WTC11 (cell line): ENCODE data around the gene DDX46. TPM values are rescaled to one million over a fixed set of nuclear protein-coding genes. Genes with fewer than 3 reads are reported as not detected.

Source experiments
- ATAC-seq: fragments of 200-7000 bp; cut with Tn5 transposase; 2 replicates; pipeline ENCODE4 v1.10.0; 2021; ENCODE audit warnings: mild to moderate bottlenecking, moderate library complexity
- CTCF ChIA-PET: fragments of 300-600 bp; sonication (Branson Sonifier 250); formaldehyde crosslinking; loops from one replicate; lab custom pipeline; 2021; ENCODE audit warnings: antibody characterized with exemption; lab: Charles Lee
- POLR2A ChIA-PET: fragments of 350-600 bp; sonication (Branson Sonifier 250); formaldehyde crosslinking; loops from one replicate; lab custom pipeline; 2021; ENCODE audit warnings: antibody characterized with exemption; lab: Charles Lee
- DNase-seq: peaks from one replicate; pipeline ENCODE4 v3.0.0; 2021; ENCODE audit warnings: low spot score
- H3K27ac Mint-ChIP-seq: 2 replicates; pipeline ENCODE4 v1.8.0; 2021; ENCODE audit warnings: mixed read lengths
- H3K27me3 Mint-ChIP-seq: 2 replicates; pipeline ENCODE4 v1.8.0; 2021; ENCODE audit warnings: low read depth, mild to moderate bottlenecking, moderate library complexity, mixed read lengths
- H3K36me3 Mint-ChIP-seq: 2 replicates; pipeline ENCODE4 v1.8.0; 2021; ENCODE audit warnings: mixed read lengths
- H3K4me1 Mint-ChIP-seq: 2 replicates; pipeline ENCODE4 v1.8.0; 2022; ENCODE audit warnings: mixed read lengths
- H3K4me3 Mint-ChIP-seq: 2 replicates; pipeline ENCODE4 v1.8.0; 2021; ENCODE audit warnings: mild to moderate bottlenecking, moderate library complexity, mixed read lengths
- H3K9me3 Mint-ChIP-seq: 2 replicates; pipeline ENCODE4 v1.8.0; 2021; ENCODE audit warnings: mixed read lengths
- ELF4 ChIP-seq: sonication (generic); formaldehyde crosslinking; IDR thresholded peaks from 2 replicates; pipeline ENCODE4 v1.8.1; 2022; ENCODE audit warnings: low read depth, mild to moderate bottlenecking, moderate library complexity, missing genetic modification reagents
- JUN ChIP-seq: sonication (generic); formaldehyde crosslinking; IDR thresholded peaks from 2 replicates; pipeline ENCODE4 v1.8.0; 2023; ENCODE audit warnings: mild to moderate bottlenecking, missing genetic modification reagents
- KAT7 ChIP-seq: sonication (generic); formaldehyde crosslinking; IDR thresholded peaks from 2 replicates; pipeline ENCODE4 v1.8.1; 2023; ENCODE audit warnings: missing genetic modification reagents, mild to moderate bottlenecking, borderline replicate concordance
- NFE2L1 ChIP-seq: sonication (generic); formaldehyde crosslinking; IDR thresholded peaks from 2 replicates; pipeline ENCODE4 v1.8.1; 2023; ENCODE audit warnings: missing genetic modification reagents
- NR3C1 ChIP-seq: sonication (generic); formaldehyde crosslinking; conservative IDR thresholded peaks from 2 replicates; pipeline ENCODE4 v1.8.1; 2023; ENCODE audit warnings: low read depth, mild to moderate bottlenecking, missing genetic modification reagents
- RELA ChIP-seq: sonication (generic); formaldehyde crosslinking; IDR thresholded peaks from 2 replicates; pipeline ENCODE4 v1.8.1; 2022; ENCODE audit warnings: missing genetic modification reagents, mild to moderate bottlenecking, borderline replicate concordance
- SP1 ChIP-seq: sonication (generic); formaldehyde crosslinking; conservative IDR thresholded peaks from 2 replicates; pipeline ENCODE4 v1.8.1; 2022; ENCODE audit warnings: missing genetic modification reagents
- TCF7 ChIP-seq: sonication (generic); formaldehyde crosslinking; IDR thresholded peaks from 2 replicates; pipeline ENCODE4 v1.8.0; 2022; ENCODE audit warnings: mild to moderate bottlenecking, low read depth, missing genetic modification reagents, moderate library complexity
- TEAD1 ChIP-seq: sonication (generic); formaldehyde crosslinking; IDR thresholded peaks from 2 replicates; pipeline ENCODE4 v1.8.0; 2022; ENCODE audit warnings: mild to moderate bottlenecking, missing genetic modification reagents
- TEAD4 ChIP-seq: sonication (generic); formaldehyde crosslinking; IDR thresholded peaks from 2 replicates; pipeline ENCODE4 v1.8.0; 2022; ENCODE audit warnings: mild to moderate bottlenecking, missing genetic modification reagents
- ZBTB21 ChIP-seq: sonication (generic); formaldehyde crosslinking; IDR thresholded peaks from 2 replicates; pipeline ENCODE4 v1.8.1; 2023; ENCODE audit warnings: mild to moderate bottlenecking, missing genetic modification reagents, borderline replicate concordance
- ZNF121 ChIP-seq: sonication (generic); formaldehyde crosslinking; IDR thresholded peaks from 2 replicates; pipeline ENCODE4 v1.8.0; 2023; ENCODE audit warnings: missing genetic modification reagents
- ZNF232 ChIP-seq: sonication (generic); formaldehyde crosslinking; IDR thresholded peaks from 2 replicates; pipeline ENCODE4 v1.8.0; 2022; ENCODE audit warnings: mild to moderate bottlenecking, missing genetic modification reagents
- ZNF317 ChIP-seq: sonication (generic); formaldehyde crosslinking; IDR thresholded peaks from 2 replicates; pipeline ENCODE4 v1.8.1; 2023; ENCODE audit warnings: low read depth, mild to moderate bottlenecking, moderate library complexity, missing genetic modification reagents, borderline replicate concordance
- ZNF416 ChIP-seq: fragments of 250-450 bp; sonication (Bioruptor Pico); IDR thresholded peaks from 2 replicates; pipeline ENCODE4 v1.9.0; 2021; ENCODE audit warnings: mild to moderate bottlenecking, inconsistent platforms
- ZNF671 ChIP-seq: fragments of 250-450 bp; sonication (Bioruptor Pico); IDR thresholded peaks from 2 replicates; pipeline ENCODE4 v1.8.0; 2021; ENCODE audit warnings: mild to moderate bottlenecking
- total RNA-seq: library from RNA; stranded (reverse); gene quantifications from 3 replicates; pipeline ENCODE4 v1.2.3, GENCODE V29; 2021
- TF ChIP-seq, protein P1 (sequence below): fragments of 250-450 bp; sonication (Bioruptor Pico); IDR thresholded peaks from 2 replicates; pipeline ENCODE4 v1.8.0; 2021; ENCODE audit warnings: mild to moderate bottlenecking
- TF ChIP-seq, protein P2 (sequence below): sonication (generic); formaldehyde crosslinking; IDR thresholded peaks from 2 replicates; pipeline ENCODE4 v1.8.1; 2023; ENCODE audit warnings: mild to moderate bottlenecking, moderate library complexity, missing genetic modification reagents
- TF ChIP-seq, protein P3 (sequence below): sonication (generic); formaldehyde crosslinking; IDR thresholded peaks from 2 replicates; pipeline ENCODE4 v1.8.0; 2023; ENCODE audit warnings: missing genetic modification reagents
- TF ChIP-seq, protein P4 (sequence below): fragments of 250-450 bp; sonication (Bioruptor Pico); IDR thresholded peaks from 2 replicates; pipeline ENCODE4 v2.1.2; 2022; ENCODE audit warnings: mild to moderate bottlenecking, moderate library complexity
- TF ChIP-seq, protein P5 (sequence below): sonication (generic); formaldehyde crosslinking; IDR thresholded peaks from 2 replicates; pipeline ENCODE4 v1.8.0; 2022; ENCODE audit warnings: mild to moderate bottlenecking, missing genetic modification reagents
- TF ChIP-seq, protein P6 (sequence below): sonication (generic); formaldehyde crosslinking; IDR thresholded peaks from 2 replicates; pipeline ENCODE4 v1.8.1; 2022; ENCODE audit warnings: low read depth, mild to moderate bottlenecking, moderate library complexity, missing genetic modification reagents, borderline replicate concordance
- TF ChIP-seq, protein P7 (sequence below): sonication (generic); formaldehyde crosslinking; IDR thresholded peaks from 2 replicates; pipeline ENCODE4 v1.8.0; 2023; ENCODE audit warnings: mild to moderate bottlenecking, missing genetic modification reagents
- TF ChIP-seq, protein P8 (sequence below): sonication (generic); formaldehyde crosslinking; IDR thresholded peaks from 2 replicates; pipeline ENCODE4 v1.8.1; 2022; ENCODE audit warnings: missing genetic modification reagents, borderline replicate concordance

DDX46 gene
- total RNA-seq, 1 experiment from 2014 or later: 123 TPM

DNA sequence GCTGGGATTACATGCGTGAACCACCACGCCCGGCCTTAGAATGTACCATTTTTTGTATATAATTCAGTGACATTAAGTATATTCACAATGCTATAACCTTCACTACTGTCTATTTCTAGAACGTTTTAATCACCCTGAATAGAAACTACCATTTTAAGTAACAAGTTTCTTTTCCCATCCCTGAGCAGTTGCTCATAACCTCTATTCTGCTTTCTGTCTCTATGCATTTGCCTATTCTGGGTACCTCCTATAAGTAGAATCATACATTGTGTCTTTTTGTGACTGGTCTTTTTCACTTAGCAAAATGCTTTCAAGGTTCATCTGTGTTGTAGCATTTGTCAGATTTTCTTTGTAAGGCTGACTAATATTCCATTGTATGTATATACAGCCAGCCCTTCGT, 39.9 kb downstream of the DDX46 start (continued):
- TF ChIP-seq, protein P1, sequence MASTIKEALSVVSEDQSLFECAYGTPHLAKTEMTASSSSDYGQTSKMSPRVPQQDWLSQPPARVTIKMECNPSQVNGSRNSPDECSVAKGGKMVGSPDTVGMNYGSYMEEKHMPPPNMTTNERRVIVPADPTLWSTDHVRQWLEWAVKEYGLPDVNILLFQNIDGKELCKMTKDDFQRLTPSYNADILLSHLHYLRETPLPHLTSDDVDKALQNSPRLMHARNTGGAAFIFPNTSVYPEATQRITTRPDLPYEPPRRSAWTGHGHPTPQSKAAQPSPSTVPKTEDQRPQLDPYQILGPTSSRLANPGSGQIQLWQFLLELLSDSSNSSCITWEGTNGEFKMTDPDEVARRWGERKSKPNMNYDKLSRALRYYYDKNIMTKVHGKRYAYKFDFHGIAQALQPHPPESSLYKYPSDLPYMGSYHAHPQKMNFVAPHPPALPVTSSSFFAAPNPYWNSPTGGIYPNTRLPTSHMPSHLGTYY (CRISPR knock-in tag): no peak
- TF ChIP-seq, protein P2, sequence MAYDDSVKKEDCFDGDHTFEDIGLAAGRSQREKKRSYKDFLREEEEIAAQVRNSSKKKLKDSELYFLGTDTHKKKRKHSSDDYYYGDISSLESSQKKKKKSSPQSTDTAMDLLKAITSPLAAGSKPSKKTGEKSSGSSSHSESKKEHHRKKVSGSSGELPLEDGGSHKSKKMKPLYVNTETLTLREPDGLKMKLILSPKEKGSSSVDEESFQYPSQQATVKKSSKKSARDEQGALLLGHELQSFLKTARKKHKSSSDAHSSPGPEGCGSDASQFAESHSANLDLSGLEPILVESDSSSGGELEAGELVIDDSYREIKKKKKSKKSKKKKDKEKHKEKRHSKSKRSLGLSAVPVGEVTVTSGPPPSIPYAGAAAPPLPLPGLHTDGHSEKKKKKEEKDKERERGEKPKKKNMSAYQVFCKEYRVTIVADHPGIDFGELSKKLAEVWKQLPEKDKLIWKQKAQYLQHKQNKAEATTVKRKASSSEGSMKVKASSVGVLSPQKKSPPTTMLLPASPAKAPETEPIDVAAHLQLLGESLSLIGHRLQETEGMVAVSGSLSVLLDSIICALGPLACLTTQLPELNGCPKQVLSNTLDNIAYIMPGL (CRISPR knock-in tag): no peak
- TF ChIP-seq ELF4 (CRISPR knock-in tag): no peak
- TF ChIP-seq ZNF416 (CRISPR knock-in tag): no peak
- no peak for TF ChIP-seq JUN (CRISPR knock-in tag)
- no peak for TF ChIP-seq TEAD4 (CRISPR knock-in tag)
- TF ChIP-seq ZNF671 (CRISPR knock-in tag): no peak
- no peak for TF ChIP-seq ZNF232 (CRISPR knock-in tag)
- TF ChIP-seq ZNF317 (CRISPR knock-in tag): no peak
- TF ChIP-seq KAT7 (CRISPR knock-in tag): no peak
- TF ChIP-seq NR3C1 (CRISPR knock-in tag): no peak
- TF ChIP-seq, protein P3, sequence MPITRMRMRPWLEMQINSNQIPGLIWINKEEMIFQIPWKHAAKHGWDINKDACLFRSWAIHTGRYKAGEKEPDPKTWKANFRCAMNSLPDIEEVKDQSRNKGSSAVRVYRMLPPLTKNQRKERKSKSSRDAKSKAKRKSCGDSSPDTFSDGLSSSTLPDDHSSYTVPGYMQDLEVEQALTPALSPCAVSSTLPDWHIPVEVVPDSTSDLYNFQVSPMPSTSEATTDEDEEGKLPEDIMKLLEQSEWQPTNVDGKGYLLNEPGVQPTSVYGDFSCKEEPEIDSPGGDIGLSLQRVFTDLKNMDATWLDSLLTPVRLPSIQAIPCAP: no peak
- TF ChIP-seq, all 79 proteins: peak for 0

DNA sequence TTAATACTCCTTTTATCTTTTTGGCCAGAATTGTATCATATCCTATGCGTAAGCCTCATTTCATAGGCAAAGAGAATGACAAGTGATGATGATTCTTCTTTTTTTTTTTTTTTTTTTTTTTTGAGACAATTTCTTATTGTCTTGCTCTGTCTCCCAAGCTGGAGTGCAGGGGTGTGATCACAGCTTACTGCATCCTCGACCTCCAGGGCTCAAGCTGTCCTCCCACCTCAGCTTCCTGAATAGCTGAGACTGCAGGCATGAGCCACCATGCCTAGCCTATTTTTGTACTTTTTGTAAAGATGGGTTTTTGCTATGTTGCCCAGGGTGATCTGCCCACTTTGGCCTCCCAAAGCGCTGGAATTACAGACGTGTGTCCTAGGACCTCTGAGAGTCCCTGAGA, 45.2 kb downstream of the DDX46 start:
- DNase-seq (no peak), ATAC-seq (no peak)
- H3K27me3 Mint-ChIP-seq: no peaks in the 10 kb centered on the region
- H3K9me3 Mint-ChIP-seq: no peaks in the 10 kb centered on the region
- H3K27ac Mint-ChIP-seq: no peak overlapping the region
- POLR2A ChIA-PET: no interaction called here
- H3K4me1 Mint-ChIP-seq: no peaks in the 10 kb centered on the region
- peaks cover 39% of the 10 kb centered on the region for H3K36me3 Mint-ChIP-seq
- CTCF ChIA-PET: no interaction called here
- TF ChIP-seq TCF7 (CRISPR knock-in tag): no peak
- no peak for TF ChIP-seq TEAD1 (CRISPR knock-in tag)
- TF ChIP-seq, protein P4, sequence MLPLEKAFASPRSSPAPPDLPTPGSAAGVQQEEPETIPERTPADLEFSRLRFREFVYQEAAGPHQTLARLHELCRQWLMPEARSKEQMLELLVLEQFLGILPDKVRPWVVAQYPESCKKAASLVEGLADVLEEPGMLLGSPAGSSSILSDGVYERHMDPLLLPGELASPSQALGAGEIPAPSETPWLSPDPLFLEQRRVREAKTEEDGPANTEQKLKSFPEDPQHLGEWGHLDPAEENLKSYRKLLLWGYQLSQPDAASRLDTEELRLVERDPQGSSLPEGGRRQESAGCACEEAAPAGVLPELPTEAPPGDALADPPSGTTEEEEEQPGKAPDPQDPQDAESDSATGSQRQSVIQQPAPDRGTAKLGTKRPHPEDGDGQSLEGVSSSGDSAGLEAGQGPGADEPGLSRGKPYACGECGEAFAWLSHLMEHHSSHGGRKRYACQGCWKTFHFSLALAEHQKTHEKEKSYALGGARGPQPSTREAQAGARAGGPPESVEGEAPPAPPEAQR (CRISPR knock-in tag): no peak
- TF ChIP-seq, protein P5, sequence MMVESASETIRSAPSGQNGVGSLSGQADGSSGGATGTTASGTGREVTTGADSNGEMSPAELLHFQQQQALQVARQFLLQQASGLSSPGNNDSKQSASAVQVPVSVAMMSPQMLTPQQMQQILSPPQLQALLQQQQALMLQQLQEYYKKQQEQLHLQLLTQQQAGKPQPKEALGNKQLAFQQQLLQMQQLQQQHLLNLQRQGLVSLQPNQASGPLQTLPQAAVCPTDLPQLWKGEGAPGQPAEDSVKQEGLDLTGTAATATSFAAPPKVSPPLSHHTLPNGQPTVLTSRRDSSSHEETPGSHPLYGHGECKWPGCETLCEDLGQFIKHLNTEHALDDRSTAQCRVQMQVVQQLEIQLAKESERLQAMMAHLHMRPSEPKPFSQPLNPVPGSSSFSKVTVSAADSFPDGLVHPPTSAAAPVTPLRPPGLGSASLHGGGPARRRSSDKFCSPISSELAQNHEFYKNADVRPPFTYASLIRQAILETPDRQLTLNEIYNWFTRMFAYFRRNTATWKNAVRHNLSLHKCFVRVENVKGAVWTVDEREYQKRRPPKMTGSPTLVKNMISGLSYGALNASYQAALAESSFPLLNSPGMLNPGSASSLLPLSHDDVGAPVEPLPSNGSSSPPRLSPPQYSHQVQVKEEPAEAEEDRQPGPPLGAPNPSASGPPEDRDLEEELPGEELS (CRISPR knock-in tag): no peak
- no peak for TF ChIP-seq NFE2L1 (CRISPR knock-in tag)
- TF ChIP-seq ZBTB21 (CRISPR knock-in tag): no peak
- TF ChIP-seq ZNF232 (CRISPR knock-in tag): no peak
- TF ChIP-seq RELA (CRISPR knock-in tag): no peak
- TF ChIP-seq, protein P6, sequence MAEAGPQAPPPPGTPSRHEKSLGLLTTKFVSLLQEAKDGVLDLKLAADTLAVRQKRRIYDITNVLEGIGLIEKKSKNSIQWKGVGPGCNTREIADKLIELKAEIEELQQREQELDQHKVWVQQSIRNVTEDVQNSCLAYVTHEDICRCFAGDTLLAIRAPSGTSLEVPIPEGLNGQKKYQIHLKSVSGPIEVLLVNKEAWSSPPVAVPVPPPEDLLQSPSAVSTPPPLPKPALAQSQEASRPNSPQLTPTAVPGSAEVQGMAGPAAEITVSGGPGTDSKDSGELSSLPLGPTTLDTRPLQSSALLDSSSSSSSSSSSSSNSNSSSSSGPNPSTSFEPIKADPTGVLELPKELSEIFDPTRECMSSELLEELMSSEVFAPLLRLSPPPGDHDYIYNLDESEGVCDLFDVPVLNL (CRISPR knock-in tag): no peak
- TF ChIP-seq, protein P7, sequence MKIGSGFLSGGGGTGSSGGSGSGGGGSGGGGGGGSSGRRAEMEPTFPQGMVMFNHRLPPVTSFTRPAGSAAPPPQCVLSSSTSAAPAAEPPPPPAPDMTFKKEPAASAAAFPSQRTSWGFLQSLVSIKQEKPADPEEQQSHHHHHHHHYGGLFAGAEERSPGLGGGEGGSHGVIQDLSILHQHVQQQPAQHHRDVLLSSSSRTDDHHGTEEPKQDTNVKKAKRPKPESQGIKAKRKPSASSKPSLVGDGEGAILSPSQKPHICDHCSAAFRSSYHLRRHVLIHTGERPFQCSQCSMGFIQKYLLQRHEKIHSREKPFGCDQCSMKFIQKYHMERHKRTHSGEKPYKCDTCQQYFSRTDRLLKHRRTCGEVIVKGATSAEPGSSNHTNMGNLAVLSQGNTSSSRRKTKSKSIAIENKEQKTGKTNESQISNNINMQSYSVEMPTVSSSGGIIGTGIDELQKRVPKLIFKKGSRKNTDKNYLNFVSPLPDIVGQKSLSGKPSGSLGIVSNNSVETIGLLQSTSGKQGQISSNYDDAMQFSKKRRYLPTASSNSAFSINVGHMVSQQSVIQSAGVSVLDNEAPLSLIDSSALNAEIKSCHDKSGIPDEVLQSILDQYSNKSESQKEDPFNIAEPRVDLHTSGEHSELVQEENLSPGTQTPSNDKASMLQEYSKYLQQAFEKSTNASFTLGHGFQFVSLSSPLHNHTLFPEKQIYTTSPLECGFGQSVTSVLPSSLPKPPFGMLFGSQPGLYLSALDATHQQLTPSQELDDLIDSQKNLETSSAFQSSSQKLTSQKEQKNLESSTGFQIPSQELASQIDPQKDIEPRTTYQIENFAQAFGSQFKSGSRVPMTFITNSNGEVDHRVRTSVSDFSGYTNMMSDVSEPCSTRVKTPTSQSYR (CRISPR knock-in tag): no peak
- TF ChIP-seq SP1 (CRISPR knock-in tag): no peak
- TF ChIP-seq, protein P8, sequence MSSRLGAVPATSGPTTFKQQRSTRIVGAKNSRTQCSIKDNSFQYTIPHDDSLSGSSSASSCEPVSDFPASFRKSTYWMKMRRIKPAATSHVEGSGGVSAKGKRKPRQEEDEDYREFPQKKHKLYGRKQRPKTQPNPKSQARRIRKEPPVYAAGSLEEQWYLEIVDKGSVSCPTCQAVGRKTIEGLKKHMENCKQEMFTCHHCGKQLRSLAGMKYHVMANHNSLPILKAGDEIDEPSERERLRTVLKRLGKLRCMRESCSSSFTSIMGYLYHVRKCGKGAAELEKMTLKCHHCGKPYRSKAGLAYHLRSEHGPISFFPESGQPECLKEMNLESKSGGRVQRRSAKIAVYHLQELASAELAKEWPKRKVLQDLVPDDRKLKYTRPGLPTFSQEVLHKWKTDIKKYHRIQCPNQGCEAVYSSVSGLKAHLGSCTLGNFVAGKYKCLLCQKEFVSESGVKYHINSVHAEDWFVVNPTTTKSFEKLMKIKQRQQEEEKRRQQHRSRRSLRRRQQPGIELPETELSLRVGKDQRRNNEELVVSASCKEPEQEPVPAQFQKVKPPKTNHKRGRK (CRISPR knock-in tag): no peak
- no peak for TF ChIP-seq ZNF121 (CRISPR knock-in tag)
- TF ChIP-seq ZNF671 (CRISPR knock-in tag): no peak
- TF ChIP-seq, all 79 proteins: peak for 0
- no peak overlapping the region for H3K4me3 Mint-ChIP-seq
